ENCODE data around the gene TRMT112.

TRMT112 gene

DNA sequence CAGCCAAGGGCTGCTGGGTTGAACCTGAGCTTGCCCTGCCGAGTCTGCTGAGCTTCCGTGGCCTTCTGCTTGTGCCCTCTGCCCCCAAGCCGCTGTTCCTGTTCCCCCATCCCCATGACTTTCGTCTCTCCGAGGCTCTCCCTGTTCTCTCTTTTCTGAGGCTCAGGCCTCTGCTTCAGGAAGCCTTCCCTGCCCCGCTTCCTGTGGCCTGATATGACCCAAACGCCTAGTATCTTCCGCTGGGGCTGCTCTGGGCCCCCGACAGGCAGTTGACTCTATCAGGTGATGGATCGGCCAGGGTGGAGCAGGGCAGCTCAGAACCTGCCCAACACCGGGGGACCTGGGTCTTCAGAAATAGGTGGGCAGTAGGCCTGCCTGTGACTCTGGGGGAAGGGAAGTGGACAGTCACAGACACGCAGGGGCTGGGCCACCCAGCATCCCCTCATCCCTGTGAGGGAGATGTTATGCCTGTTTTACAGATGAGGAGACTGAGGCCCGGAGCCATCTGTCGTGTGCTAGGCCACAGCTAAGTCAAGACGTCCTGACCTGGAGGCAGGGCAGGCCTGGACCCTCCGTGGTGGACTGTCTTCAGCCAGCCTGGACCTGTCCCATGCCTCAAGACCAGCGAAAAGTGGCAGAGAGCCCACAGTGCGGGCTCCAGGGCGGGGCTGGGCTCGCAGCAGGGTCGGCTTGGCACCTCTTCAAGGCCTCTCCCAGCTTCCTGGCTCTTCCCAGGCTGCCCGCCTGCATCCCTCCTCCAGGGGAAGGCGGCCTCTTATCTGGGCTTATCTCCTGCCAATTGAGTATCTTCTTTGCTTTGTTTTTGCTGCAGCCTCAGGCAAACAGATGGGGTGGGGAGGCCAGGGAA is 49.1 kb downstream of the TRMT112 start:
- no peak for DNase-seq

DNA sequence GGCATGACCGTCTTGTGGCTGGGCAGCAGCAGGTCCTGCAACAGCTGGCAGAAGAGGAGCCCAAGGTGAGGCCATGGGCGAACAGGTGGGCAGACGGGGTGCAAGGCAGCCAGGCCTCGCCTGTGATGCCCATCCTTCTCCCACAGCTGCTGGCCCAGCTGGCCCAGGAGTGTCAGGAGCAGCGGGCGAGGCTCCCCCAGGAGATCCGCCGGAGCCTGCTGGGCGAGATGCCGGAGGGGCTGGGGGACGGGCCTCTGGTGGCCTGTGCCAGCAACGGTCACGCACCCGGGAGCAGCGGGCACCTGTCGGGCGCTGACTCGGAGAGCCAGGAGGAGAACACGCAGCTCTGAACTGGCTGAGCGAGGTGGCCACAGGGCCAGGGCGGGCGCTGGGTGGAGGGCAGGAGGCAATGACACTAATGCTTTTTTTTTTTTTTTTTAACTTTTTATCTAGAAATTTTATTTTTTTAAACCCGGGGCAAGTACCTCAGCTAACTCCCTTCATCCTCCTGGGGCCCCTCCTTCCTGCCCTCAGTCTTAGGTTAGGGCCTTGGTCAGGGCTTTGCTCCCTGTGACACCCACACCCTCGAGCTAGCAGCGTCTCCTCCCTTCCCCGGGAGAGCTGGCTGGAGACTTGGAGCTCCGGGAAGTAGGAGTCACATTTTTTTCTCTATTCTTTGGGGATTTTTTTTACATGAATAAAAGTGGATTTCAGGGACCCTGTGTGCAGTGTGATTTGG is 50.0 kb downstream of the TRMT112 start:
- no peak for DNase-seq
